Stimulated activated CD4-positive, alpha-beta T cell treated with anti-CD3 and anti-CD28 coated beads, Interleukin-1b, Interleukin-23, amount 100 ng/mL, for 4 hours (primary cell): Measurements from ENCODE around the gene PLCL1.

Source experiments
- DNase-seq, 2 donors: peaks; one replicate each; pipeline ENCODE4 v3.0.0-alpha.2; 2020; ENCODE audit warnings: low read depth in 2 of 2

PLCL1 gene

GRCh38 chr2:197885587-197885986 is 81.2 kb downstream of the PLCL1 start:
- DNase-seq = no peak

GRCh38 chr2:197888321-197888720 is 83.9 kb downstream of the PLCL1 start:
- no peak for DNase-seq

- DNase-seq = peak in 1 of 2 donors; percentile 32
Measured at GRCh38 chr2:197889041-197889440, 84.6 kb downstream of the PLCL1 start.

- no peak for DNase-seq
Measured at GRCh38 chr2:197890168-197890567, 85.8 kb downstream of the PLCL1 start.

- DNase-seq = no peak
Measured at GRCh38 chr2:197891897-197892442, 87.6 kb downstream of the PLCL1 start.

- no peak for DNase-seq
Measured at GRCh38 chr2:197893403-197894177, 89.2 kb downstream of the PLCL1 start.

- DNase-seq = no peak
Measured at GRCh38 chr2:197894751-197895274, 90.4 kb downstream of the PLCL1 start.

- DNase-seq = no peak
Measured at GRCh38 chr2:197897960-197898678, 93.7 kb downstream of the PLCL1 start.

- peak in 1 of 2 donors; percentile 18 for DNase-seq
Measured at GRCh38 chr2:197904446-197904845, 100.1 kb downstream of the PLCL1 start.

- no peak for DNase-seq
Measured at GRCh38 chr2:197908156-197908555, 103.8 kb downstream of the PLCL1 start.

GRCh38 chr2:197908990-197909776 is 104.8 kb downstream of the PLCL1 start:
- no peak for DNase-seq

- DNase-seq = no peak
Measured at GRCh38 chr2:197911667-197912066, 107.3 kb downstream of the PLCL1 start.

- DNase-seq = no peak
Measured at GRCh38 chr2:197913084-197913483, 108.7 kb downstream of the PLCL1 start.

- no peak for DNase-seq
Measured at GRCh38 chr2:197914778-197915177, 110.4 kb downstream of the PLCL1 start.

- DNase-seq = no peak
Measured at GRCh38 chr2:197915548-197916265, 111.3 kb downstream of the PLCL1 start.

- no peak for DNase-seq
Measured at GRCh38 chr2:197919487-197919886, 115.1 kb downstream of the PLCL1 start.

GRCh38 chr2:197920088-197920487 is 115.7 kb downstream of the PLCL1 start:
- DNase-seq = no peak

GRCh38 chr2:197920592-197921201 is 116.3 kb downstream of the PLCL1 start:
- no peak for DNase-seq

- no peak for DNase-seq
Measured at GRCh38 chr2:197924483-197924882, 120.1 kb downstream of the PLCL1 start.

GRCh38 chr2:197925204-197925603 is 120.8 kb downstream of the PLCL1 start:
- no peak for DNase-seq

GRCh38 chr2:197925976-197926375 is 121.6 kb downstream of the PLCL1 start:
- DNase-seq = no peak
